Activated CD8-positive, alpha-beta memory T cell treated with anti-CD3 and anti-CD28 coated beads for 48 hours (primary cell): ENCODE data around the gene ZSWIM6.

Experiments used
- DNase-seq, 3 experiments: peaks; one replicate each; pipeline ENCODE4 v3.0.0-alpha.2; 2020; ENCODE audit warnings: low read depth in 2 of 3, low spot score in 2 of 3

The ZSWIM6 gene

GRCh38 chr5:61306531-61307131 lies 25.4 kb upstream of the ZSWIM6 start:
- no peak for DNase-seq

GRCh38 chr5:61307191-61307590 lies 24.9 kb upstream of the ZSWIM6 start:
- no peak for DNase-seq

DNA sequence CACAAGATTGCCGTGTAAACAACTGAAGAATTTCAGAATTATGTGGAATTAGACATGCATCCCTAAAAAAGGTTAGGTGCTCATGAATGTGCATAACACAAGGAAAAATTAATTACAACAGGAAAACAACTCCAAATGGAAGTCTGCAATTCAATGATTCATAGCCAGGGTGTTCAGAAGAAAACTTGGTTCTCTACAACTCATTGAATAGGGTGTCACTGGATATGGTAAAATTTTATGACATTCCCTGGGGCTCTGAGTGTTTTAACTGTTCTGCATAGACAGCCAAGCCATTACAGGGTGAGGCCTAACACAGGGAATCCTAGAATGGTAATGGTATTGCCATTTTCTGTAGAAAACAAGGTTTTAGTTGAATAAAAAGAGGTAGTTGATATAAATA lies 24.4 kb upstream of the ZSWIM6 start:
- no peak for DNase-seq

DNA sequence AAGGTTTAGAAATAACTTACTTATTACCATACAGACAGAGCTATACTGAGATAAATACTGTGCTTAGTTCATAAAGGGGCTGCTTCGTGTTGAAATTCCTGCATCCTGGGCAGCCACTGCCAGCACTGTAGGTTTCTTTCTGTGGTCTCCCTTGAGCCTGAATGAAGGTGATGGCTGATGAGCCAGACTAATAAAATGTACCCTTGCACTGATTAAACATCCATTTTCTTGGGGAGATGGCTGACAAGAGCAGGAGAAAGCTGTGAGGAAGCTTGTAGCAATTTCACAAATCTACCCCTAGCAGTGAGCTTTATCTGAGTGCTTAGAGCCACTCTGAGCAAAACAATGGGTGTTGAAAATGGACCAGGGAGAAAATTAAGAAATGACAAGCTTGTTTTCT lies 23.3 kb upstream of the ZSWIM6 start:
- no peak for DNase-seq

DNA sequence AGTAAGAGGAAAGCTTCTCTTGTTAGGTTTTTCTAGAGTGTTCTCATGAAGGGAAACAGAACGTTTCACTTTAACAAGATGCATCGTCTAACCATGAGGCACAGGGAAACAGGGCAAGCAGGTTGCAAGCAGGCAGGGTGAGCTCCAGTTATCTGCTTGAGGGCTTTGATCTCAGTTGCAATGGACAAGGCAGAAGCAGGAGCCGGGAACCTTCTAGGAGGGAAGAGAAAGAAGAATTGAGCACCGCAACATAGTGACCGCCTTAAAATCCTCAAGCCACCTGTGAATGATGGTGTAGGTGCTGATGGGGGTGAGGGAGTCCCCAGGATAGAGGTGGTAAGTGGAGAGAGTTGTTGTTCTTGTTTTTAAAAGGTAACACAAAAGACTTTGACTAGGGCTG lies 22.9 kb upstream of the ZSWIM6 start:
- no peak for DNase-seq

- no peak for DNase-seq
Observed at GRCh38 chr5:61311056-61311610, 20.9 kb upstream of the ZSWIM6 start.

DNA sequence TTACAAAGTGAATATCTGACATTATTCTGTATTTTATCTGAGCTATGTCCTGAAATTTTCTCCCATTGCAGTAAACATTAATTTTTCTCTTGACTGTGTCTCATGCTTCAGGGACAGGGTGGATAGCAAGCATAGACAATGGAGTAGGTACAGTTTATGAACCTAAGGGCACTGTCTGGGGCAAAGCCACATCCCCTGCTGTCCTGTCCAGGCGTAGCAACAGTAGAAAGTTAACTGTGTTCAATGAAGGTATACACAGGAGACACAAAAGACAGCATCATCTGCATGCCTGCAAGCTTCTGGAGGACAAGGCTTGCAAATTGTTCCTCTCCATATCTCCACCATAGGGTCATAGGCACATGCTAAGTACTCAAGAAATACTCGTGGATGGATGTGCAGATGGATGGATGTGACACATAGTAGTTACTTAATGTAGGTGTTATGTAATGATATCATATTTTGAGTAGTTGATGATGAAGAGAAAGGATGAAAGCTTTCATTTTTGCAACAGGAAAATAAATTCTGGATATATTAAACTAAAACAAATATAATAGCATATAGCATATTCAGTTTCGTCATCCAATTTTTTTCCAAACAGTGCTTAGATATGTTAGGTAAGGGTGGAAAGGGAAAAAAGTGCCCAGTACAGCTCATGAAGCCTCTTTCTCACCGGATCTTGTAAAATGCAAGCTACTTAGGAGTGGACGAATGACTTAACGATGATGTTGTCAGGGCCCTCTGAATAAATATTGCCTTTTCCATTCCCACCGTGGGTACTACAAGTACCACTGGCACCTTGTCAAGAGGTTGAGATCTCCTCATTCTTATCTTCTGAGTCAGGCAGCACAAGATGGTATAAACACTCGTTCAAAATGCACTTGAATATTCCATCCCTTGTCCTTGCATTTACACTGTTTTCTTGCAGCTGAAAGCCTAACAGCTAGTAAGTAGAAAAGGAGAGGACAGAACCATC lies 19.9 kb upstream of the ZSWIM6 start:
- no peak for DNase-seq

DNA sequence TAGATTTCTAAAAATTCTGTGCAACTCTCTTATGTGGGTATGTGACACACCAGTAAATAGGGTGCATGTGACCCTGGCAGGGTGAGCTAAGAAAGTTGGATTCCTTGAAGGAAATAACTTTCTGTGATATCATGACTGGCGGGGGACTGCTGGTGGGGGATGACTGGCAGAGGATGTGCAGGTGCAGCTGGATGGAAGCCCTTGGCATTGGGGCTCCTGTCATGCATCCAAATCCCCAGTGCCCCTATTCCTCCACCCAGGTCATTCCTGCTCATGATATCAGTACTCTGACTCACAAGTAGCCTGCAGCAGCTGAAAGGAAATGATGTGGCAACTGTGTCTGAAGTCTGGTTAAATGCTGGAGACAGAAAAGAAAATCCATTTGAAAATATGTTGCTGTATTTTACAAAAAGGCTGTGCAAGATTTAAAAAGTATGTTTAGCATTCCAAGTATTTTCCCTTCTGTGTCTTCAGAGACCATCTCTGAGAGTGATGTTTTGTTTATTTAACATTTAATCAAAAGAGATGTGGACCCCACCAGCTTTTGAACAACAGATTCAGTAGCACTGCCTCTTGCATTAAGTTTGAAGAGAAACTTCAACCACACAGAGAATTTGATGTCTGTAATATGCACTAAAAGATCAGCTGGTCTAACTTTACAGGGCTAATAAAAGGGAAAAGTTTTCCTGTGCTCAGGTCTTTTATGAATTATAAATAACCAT lies 17.9 kb upstream of the ZSWIM6 start:
- DNase-seq: no peak

DNA sequence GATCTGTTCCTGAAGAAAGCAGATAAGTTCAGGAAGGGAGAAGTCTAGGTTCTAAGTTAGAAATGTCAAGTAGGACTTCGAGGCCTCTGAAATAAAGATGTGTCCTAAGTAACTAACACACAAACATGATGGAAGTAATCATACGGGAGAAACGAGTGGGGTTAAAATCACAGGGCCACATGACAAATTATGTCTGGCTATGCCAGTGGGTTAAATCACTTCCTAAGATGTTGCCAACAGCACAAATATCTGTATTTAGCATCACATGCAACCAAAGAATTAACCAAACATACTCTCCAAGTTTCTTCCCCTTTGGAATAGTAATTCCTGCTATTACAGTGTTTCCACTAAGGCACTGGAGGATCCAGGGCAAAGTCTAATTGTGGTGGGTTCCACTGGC lies 13.7 kb upstream of the ZSWIM6 start:
- DNase-seq: no peak

DNA sequence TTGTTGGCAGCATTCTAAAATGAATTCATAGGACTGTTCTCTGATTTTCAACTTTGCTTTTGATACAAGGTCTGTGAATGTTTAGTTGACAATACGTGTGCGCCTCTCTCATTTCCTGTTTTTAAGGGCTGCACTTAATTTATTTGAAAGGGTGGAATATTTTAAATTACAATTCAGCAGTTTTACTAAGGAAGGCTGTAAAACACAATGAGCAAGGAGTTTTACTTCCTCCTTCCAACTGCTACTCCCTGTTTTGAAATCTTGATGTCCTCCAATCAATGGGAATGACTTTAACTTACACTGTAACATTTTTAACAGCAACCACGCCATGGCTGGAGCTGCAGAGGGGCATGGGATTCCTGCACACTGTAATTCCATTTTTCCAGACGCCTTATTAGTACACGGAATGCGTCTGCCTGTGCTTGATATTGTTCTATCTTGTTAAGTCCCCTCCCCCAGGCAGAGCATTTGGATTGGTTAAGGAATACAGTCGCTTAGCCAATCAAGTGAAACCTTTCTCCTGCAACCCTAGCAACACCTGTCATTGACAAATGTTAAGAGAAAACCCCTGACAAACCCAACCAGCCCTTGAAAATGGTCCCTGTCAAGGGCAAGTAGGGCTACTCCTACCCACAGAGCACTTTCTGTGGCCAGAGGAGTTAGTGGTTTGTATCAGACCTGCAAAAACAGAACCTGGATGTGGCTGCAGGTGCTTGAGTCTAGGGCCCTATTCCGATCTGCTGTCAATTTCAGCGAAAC lies 12.5 kb upstream of the ZSWIM6 start:
- DNase-seq: no peak

GRCh38 chr5:61320860-61321259 lies 11.2 kb upstream of the ZSWIM6 start:
- DNase-seq: no peak

GRCh38 chr5:61321669-61322068 lies 10.4 kb upstream of the ZSWIM6 start:
- DNase-seq: no peak

GRCh38 chr5:61322738-61323725 lies 9.0 kb upstream of the ZSWIM6 start:
- no peak for DNase-seq

DNA sequence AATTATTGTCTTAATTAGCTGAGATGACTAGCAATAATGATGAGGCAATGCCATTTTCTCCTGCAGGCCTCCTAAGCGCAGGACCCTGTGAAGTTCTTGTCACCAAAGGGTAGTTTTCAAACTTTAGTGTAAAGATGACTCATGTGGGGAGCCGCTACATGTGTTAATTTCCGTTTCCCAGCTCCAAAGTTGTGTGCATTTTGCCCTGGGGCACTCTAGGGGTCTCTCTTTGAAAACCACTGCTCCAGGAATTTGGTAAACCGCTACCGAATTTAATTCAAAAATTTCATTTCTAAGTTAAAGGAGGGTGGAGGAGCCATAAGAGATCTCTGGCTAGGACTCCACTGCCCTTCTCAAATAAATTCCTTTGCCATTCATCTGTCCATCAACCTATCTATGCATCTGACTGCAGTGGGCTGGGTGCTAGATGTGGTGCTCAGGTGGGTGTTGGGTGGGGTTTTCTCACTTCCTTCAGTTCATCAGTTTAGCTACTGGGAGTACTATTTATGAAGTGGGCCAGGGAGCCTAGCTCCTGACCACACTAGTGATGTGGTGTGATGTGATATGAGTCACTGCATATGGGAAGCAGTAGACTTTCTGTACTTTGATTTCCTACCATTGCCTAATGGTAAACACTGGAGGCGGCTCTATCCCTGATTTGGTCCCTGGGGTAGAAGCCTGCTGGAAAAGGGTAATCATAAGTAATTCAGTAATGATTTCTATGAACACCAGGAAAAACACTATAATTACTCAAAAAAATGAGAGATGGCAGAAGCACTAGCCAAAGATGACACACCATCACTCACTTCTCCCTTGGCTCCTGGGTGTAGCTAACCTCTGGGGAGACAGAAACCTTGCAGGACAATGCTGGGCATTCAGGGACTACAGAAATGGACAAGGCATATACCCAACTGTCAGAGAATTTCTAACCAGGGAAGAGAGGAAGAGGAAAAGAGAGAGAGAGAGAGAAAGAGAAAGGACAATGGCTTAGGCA lies 4.0 kb upstream of the ZSWIM6 start:
- DNase-seq: no peak

DNA sequence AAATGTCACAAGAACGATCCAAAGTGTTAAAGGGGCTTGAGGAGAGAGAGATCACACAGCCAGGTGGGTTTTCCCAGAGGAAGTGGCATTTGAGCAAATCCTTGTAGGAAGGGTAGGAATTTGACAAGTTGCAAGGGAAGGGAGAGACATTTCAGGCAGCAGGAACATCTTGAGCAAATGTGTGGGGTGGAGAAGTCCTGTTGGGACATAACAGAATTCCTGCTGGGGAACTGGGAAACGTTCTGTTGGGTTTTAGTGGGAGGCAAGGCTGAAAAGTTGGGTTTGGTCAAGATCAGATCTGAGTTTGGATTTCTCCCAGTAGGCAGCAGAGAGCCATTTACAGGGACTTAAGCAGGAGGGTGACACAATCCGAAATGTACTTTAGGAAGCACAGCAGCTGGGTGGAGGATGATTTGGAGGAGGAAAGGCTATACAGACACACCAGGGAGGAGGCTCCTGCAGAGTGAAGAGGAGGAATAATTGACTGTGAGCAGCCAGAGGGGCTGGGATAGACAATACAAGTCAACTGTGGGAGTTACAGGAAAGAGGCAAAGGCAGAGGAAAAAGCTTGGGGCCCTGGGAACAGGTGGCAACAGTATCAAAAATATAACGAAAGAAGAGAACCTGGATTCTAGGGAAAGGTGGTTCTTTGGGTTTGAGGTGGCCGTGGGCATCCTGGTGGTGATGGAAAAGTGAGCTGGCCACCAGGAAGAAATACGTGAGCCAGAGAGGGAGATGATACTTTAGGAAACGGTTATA lies 3.1 kb upstream of the ZSWIM6 start:
- no peak for DNase-seq

GRCh38 chr5:61329550-61330128 lies 2.4 kb upstream of the ZSWIM6 start:
- no peak for DNase-seq

DNA sequence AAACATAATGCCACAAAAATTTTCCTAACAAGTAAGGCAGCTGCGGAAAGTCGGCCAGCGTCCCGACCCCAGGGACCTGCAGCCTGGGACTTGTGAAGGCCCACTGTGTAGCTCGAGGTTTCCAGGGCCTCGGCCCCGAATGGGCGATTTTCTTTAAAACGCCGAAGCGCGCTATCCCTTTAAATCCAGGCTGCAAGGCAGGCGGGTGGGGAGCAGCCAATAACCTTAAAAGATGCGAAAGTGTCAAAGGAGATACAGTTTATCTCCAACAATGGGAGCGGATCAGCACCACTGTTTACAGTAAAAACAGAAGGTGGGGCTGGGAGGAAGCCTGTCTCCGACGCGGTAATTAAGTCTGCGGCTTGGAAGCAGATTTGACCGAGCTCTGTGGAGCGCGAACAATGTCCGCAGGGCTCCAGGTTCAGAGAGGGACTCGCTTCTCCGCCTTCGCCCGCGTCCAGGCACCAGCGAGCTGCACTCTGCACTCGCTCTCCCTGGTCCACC lies 1.7 kb upstream of the ZSWIM6 start:
- no peak for DNase-seq
